ENCODE data around the gene HEATR1.

The HEATR1 gene

DNA sequence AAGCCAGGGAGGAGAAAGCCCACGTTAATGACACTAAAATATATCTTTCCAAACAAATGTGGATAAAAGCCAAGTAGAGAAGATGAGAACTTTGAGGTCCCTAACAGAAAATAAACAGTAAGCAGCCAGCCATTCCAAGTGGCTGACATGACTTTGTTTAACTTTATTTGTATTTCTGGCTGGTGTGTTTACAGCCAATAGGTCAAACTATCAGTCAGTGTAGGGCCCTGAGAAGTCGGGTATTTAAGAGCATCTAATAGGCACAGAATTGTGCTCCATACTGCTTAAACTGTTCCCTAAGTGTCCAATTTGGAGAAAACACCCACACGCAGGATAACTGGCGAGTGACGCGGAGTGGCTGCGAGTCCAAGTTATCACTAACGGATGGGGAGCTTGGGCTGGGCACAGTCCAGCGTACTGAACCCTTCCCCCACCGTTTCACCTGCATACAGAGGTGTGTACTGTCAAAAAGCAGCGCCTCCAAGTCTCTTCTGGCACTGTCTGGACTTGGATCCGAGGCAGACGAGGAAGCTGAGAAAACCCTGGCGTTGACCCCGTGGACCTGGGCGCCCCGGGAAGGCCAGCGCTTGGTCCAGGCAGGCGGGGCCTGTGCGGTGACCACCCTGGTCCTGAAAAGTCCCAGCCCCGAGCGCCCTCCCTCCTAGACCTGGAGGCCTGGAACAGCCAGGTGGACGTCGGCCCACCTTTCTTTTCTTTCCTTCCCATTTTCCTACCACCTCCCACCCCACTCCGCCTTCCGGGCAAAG is 81.2 kb downstream of the HEATR1 start:
- peaks cover 22% of the 10 kb centered on the region for H3K27me3 ChIP-seq (ENCODE audit: control insufficient read depth, insufficient read depth, low read length)
- H3K27ac ChIP-seq (ENCODE audit: low read depth, low read length): no peak overlapping the region
- no peaks in the 10 kb centered on the region for H3K9me3 ChIP-seq (ENCODE audit: control insufficient read depth, insufficient read depth, low read length)
- no peaks in the 10 kb centered on the region for H3K36me3 ChIP-seq (ENCODE audit: control insufficient read depth, insufficient read depth, low read length)
- 0 out of 2 replicates have a peak overlapping the region, but pooled peaks have one; percentile 63 for H3K9ac ChIP-seq (ENCODE audit: low read depth, low read length)
- H3K4me3 ChIP-seq (ENCODE audit: low read depth, low read length): peak overlapping the region; percentile 89
- H3K4me1 ChIP-seq (ENCODE audit: control insufficient read depth, insufficient read depth, low read length): peaks cover 4% of the 10 kb centered on the region; the same call in 1 of the 2 replicates

DNA sequence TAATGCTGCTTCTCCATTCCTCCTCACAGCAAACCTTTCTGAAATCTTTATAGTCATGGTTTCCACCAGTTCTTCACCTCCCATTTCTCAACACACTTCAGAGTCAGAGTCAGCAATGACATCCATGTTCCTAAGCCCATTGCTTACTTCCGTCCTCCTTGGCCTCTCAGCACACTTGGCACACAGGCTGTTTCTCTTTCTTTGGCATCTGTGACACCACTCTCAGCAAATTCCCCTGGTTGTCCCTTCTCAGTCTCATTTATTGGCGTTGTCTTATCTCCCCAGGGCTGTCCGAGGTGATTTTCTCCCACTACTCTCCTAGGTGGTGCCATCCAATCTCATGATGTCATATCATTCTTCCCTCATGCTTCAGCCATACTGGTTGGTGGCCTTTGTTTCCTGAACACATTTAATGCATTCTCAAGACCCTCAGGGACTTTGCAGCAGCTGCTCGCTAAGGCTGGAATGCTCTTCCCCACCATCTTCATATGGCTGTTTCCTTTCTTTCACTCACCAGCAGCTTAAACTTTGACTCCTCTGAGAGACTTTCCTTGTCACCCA is 83.8 kb downstream of the HEATR1 start:
- Histone ChIP-seq H3K36me3 (ENCODE audit: control insufficient read depth, insufficient read depth, low read length) (no peaks in the 10 kb centered on the region), H3K9ac (ENCODE audit: low read depth, low read length) (no peak overlapping the region), H3K27ac (ENCODE audit: low read depth, low read length) (no peak overlapping the region)

DNA sequence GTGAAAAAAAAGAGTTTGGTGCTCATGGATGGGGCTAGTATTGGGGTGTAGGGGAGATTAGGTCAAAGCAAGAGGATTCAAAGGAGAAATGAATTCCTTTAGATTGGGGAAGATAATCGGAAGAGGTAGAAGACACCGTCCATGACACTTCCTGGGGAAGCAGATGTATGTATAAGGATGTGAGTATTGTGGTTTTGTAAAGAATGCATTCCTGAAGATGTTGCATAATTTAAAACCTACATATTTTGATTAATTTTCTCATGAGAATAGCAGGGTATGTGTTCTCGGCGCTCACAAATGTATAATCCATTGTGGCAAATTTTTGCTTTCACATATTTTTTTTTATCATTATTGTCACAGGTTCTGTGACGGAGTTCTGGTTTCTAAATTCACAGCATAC is 86.0 kb downstream of the HEATR1 start:
- no peaks in the 10 kb centered on the region for H3K36me3 ChIP-seq (ENCODE audit: control insufficient read depth, insufficient read depth, low read length)
- no peak overlapping the region for H3K9ac ChIP-seq (ENCODE audit: low read depth, low read length)
- peaks cover 5% of the 10 kb centered on the region for H3K27me3 ChIP-seq (ENCODE audit: control insufficient read depth, insufficient read depth, low read length)
- H3K9me3 ChIP-seq (ENCODE audit: control insufficient read depth, insufficient read depth, low read length): no peaks in the 10 kb centered on the region
- H3K27ac ChIP-seq (ENCODE audit: low read depth, low read length): no peak overlapping the region
- H3K4me1 ChIP-seq (ENCODE audit: control insufficient read depth, insufficient read depth, low read length): peaks cover 9% of the 10 kb centered on the region
- no peak overlapping the region for H3K4me3 ChIP-seq (ENCODE audit: low read depth, low read length)

More for the DNA sequence above, 83.8 kb downstream of the HEATR1 start:
- no peak overlapping the region for H3K4me3 ChIP-seq (ENCODE audit: low read depth, low read length)
- no peaks in the 10 kb centered on the region for H3K9me3 ChIP-seq (ENCODE audit: control insufficient read depth, insufficient read depth, low read length)
- peaks cover 22% of the 10 kb centered on the region for H3K27me3 ChIP-seq (ENCODE audit: control insufficient read depth, insufficient read depth, low read length)
- peaks cover 13% of the 10 kb centered on the region for H3K4me1 ChIP-seq (ENCODE audit: control insufficient read depth, insufficient read depth, low read length)

DNA sequence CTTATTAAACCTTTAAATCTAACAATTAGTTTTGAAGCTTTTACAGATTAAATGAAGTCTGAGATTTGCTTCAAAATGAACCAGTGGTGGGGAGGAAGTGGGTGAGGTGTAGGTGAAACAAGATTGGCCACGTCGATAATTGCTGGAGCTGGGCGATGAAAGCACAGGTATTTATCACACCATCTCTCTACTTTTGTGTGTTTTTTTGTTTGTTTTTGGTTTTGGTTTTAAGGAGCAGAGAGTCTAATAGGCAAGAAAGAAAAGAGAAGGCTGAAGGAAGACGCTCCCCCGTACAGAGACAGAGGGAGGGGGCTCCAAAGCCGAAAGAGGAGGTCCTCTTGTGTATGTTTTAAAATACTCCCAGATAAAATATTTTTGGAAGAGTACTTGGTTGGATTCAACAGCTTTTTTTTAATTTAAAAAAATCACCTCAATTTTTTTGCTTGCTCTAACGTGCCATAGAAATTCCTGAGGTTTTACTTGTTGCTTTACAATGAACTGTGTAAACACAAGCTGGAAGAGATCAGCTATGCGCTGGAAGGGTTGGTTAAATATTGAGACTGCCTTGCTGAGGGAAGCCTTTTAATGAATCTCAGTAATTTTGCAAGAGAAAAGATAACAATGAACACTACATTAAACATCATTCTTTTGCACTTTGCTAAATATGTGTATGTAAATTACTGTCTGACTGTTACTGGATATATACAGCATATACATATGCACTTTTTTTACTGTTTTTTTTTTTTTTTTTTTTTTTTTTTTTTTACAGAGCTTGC is 87.2 kb downstream of the HEATR1 start:
- Histone ChIP-seq H3K27me3 (ENCODE audit: control insufficient read depth, insufficient read depth, low read length) (no peaks in the 10 kb centered on the region), H3K9ac (ENCODE audit: low read depth, low read length) (no peak overlapping the region), H3K27ac (ENCODE audit: low read depth, low read length) (no peak overlapping the region), H3K36me3 (ENCODE audit: control insufficient read depth, insufficient read depth, low read length) (no peaks in the 10 kb centered on the region), H3K4me3 (ENCODE audit: low read depth, low read length) (no peak overlapping the region; the same call in 1 of the 2 replicates), H3K4me1 (ENCODE audit: control insufficient read depth, insufficient read depth, low read length) (peaks cover 9% of the 10 kb centered on the region), H3K9me3 (ENCODE audit: control insufficient read depth, insufficient read depth, low read length) (no peaks in the 10 kb centered on the region)

DNA sequence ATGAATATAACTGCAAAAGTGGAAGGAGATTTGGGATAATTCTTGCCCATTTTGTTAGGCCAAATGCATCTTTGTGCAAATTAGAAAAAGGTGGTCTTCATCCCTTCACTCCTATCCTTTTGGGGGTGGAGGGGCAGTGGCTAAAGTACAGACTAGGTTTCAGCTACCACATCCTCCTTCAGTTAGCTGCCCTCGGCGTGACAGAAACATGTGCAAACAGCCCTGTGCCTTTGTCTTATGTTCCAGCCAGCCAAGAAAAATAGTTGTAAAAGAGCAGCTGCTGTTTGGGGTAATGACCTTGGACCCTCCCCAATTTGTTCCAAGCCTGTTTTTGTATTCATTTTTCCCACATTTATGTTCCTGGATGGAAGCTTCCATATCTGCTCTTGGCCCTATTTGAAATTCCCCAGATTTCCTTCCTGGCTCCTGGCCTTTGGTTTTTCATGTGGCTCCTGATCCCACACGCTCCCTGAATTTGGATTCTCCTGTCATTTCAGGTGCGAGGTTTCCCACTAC is 88.8 kb downstream of the HEATR1 start:
- H3K4me3 ChIP-seq (ENCODE audit: low read depth, low read length): no peak overlapping the region
- H3K27me3 ChIP-seq (ENCODE audit: control insufficient read depth, insufficient read depth, low read length): no peaks in the 10 kb centered on the region
- H3K27ac ChIP-seq (ENCODE audit: low read depth, low read length): no peak overlapping the region
- H3K9ac ChIP-seq (ENCODE audit: low read depth, low read length): no peak overlapping the region
- H3K36me3 ChIP-seq (ENCODE audit: control insufficient read depth, insufficient read depth, low read length): no peaks in the 10 kb centered on the region
- H3K9me3 ChIP-seq (ENCODE audit: control insufficient read depth, insufficient read depth, low read length): no peaks in the 10 kb centered on the region
- peaks cover 9% of the 10 kb centered on the region for H3K4me1 ChIP-seq (ENCODE audit: control insufficient read depth, insufficient read depth, low read length)

DNA sequence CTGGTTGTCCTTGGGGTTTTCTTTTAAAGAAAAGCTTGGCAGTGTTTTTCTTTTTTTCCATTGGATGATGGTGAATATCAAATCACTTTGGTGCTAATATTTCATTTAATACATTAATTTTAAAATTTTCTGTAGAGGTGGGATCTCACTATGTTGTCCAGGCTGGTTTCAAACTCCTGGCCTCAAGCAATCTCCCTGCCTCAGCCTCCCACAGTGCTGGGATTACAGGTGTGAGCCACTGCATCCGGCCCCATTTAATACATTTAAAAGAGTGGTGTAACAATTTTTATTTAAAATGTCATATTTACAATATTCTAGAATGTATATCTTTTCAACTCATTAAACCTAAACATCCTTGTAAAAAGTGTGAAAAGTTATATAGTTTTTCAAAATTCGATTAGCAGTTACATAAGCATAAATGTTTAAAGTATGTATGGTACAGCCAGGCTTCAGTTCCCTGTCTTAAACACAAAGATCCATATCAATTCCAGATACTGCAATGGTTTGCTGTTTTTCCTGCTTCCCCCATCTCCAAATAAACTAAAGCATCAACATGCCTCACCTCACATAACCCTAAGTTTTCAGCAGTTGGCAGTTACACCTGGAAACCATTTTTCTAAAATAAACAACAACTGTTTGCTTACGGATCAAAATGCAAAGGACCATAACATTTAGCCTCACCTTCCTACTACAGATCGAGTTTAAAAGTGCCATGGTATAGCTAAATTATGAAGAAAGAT is 89.4 kb downstream of the HEATR1 start:
- no peaks in the 10 kb centered on the region for H3K27me3 ChIP-seq (ENCODE audit: control insufficient read depth, insufficient read depth, low read length)
- peaks cover 9% of the 10 kb centered on the region for H3K4me1 ChIP-seq (ENCODE audit: control insufficient read depth, insufficient read depth, low read length)

DNA sequence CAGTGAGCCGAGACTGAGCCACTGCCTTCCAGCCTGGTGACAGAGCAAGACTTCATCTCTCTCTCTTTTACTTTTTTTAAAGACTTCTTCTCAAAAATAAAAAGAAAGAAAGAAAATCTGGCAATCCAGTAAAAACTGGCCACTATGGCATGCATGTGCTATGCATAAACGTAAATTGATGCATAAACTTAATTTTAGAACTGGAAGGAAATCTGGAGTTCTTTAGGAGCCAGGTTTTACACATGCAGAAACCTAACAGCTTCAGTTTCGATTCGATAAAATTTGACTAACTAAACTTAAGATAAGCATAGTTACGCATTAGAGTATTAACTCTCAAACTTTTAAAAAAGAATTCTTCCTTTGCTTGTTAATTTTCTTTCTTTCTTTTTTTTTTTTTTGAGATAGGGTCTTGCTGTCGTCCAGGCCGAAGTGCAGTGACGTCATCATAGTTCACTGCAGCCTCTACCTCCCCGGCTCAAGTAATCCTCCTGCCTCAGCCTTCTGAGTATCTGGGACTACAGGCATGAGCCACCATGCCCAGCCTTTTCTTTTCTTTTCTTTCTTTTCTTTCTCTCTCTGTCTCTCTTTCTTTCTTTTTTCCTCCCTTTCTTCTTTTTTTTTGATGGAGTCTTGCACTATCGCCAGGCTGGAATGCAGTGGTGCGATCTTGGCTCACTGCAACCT is 92.4 kb downstream of the HEATR1 start:
- H3K27ac ChIP-seq (ENCODE audit: low read depth, low read length): no peak overlapping the region
- no peaks in the 10 kb centered on the region for H3K27me3 ChIP-seq (ENCODE audit: control insufficient read depth, insufficient read depth, low read length)
- H3K4me1 ChIP-seq (ENCODE audit: control insufficient read depth, insufficient read depth, low read length): peaks cover 4% of the 10 kb centered on the region
- no peak overlapping the region for H3K9ac ChIP-seq (ENCODE audit: low read depth, low read length)
- no peaks in the 10 kb centered on the region for H3K9me3 ChIP-seq (ENCODE audit: control insufficient read depth, insufficient read depth, low read length)
- H3K36me3 ChIP-seq (ENCODE audit: control insufficient read depth, insufficient read depth, low read length): no peaks in the 10 kb centered on the region
- H3K4me3 ChIP-seq (ENCODE audit: low read depth, low read length): no peak overlapping the region

More for the DNA sequence above, 89.4 kb downstream of the HEATR1 start:
- H3K4me3 ChIP-seq (ENCODE audit: low read depth, low read length): no peak overlapping the region
- H3K9me3 ChIP-seq (ENCODE audit: control insufficient read depth, insufficient read depth, low read length): no peaks in the 10 kb centered on the region
- no peak overlapping the region for H3K27ac ChIP-seq (ENCODE audit: low read depth, low read length)
- H3K9ac ChIP-seq (ENCODE audit: low read depth, low read length): no peak overlapping the region
- H3K36me3 ChIP-seq (ENCODE audit: control insufficient read depth, insufficient read depth, low read length): no peaks in the 10 kb centered on the region

DNA sequence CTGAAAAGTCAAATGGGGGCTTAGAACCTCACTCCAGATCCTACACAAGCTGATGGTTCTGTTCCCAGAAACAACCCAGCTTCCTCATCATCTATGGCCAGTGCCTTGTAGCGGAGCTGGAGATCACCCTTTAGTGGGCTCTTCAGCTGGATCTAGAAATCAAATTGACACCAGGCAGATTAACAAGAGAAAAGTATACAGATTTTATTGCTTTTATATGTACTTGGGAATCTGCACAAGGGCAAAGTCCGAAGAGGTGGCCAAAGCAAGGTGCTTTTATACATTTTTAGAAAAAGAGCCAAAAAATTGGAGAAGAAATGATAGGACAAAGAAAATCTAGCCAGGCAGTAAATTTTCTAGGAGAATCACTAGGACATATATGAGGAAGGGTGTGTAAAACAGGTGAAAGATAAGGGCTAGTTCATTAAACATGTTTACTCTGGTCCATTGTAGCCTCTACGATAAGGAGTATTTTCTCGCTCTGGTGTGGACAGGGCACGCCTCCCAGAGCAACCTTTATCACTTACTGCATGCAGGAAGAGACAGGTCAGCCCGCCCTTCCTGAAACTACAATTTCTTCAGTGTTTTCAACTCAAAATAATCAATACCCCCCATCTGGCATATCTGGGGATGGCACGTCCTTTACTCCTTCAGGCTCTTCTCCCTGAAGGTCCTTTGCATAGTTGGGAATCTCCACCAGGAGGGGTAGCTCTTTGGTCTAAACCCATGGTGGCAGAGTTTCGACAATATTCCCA is 94.5 kb downstream of the HEATR1 start:
- H3K4me3 ChIP-seq (ENCODE audit: low read depth, low read length): no peak overlapping the region
- no peaks in the 10 kb centered on the region for H3K9me3 ChIP-seq (ENCODE audit: control insufficient read depth, insufficient read depth, low read length)
- H3K9ac ChIP-seq (ENCODE audit: low read depth, low read length): no peak overlapping the region
- H3K36me3 ChIP-seq (ENCODE audit: control insufficient read depth, insufficient read depth, low read length): no peaks in the 10 kb centered on the region
- no peaks in the 10 kb centered on the region for H3K4me1 ChIP-seq (ENCODE audit: control insufficient read depth, insufficient read depth, low read length)
- H3K27me3 ChIP-seq (ENCODE audit: control insufficient read depth, insufficient read depth, low read length): no peaks in the 10 kb centered on the region
- H3K27ac ChIP-seq (ENCODE audit: low read depth, low read length): no peak overlapping the region

DNA sequence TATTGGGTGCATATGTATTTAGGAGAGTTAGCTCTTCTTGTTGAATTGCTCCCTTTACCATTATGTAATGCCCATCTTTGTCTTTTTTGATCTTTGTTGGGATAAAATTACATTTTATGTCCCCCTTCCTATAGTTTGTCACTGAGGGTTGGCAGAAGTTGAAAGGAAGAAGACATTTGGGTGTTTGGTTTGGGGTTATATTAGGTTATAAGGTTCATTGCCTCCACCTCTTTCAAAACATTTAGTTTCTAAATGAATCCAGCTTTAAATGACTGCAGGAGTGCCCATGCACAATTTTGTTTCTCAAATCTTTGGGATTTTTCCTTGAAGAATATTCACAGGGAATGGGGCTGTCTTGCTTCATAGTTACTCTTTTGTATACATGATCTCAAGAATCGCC is 95.1 kb downstream of the HEATR1 start:
- no peaks in the 10 kb centered on the region for H3K9me3 ChIP-seq (ENCODE audit: control insufficient read depth, insufficient read depth, low read length)
- no peak overlapping the region for H3K4me3 ChIP-seq (ENCODE audit: low read depth, low read length)
- no peaks in the 10 kb centered on the region for H3K27me3 ChIP-seq (ENCODE audit: control insufficient read depth, insufficient read depth, low read length)
- H3K9ac ChIP-seq (ENCODE audit: low read depth, low read length): no peak overlapping the region
- no peaks in the 10 kb centered on the region for H3K4me1 ChIP-seq (ENCODE audit: control insufficient read depth, insufficient read depth, low read length)
- no peaks in the 10 kb centered on the region for H3K36me3 ChIP-seq (ENCODE audit: control insufficient read depth, insufficient read depth, low read length)
- H3K27ac ChIP-seq (ENCODE audit: low read depth, low read length): no peak overlapping the region
